OCI-LY3 (cell line): ENCODE measurements around the gene GOSR2.

Experiments
- H2AFZ ChIP-seq: fragments of 200-600, 300-600 bp; shearing (Covaris generic); 2 replicates; pipeline ENCODE4 v1.6.0; 2014; ENCODE audit warnings: antibody characterized with exemption, low read depth, low read length
- H3K27ac ChIP-seq: fragments of 200-600, 300-600 bp; sonication (generic); 2 replicates; pipeline ENCODE4 v1.5.1; 2014; ENCODE audit warnings: mild to moderate bottlenecking, low read length, moderate library complexity, mixed read lengths
- H3K27me3 ChIP-seq: fragments of 200-600, 300-600 bp; sonication (generic); 2 replicates; pipeline ENCODE4 v1.6.1; 2014; ENCODE audit warnings: low read depth, low read length, mixed read lengths
- H3K36me3 ChIP-seq: fragments of 200-600, 300-600 bp; sonication (generic); replicated peaks from 2 replicates; pipeline ENCODE3; 2014; ENCODE audit warnings: low read depth, low read length, mixed read lengths
- H3K4me1 ChIP-seq: fragments of 300-600, 200-600 bp; sonication (generic); 2 replicates; pipeline ENCODE4 v1.6.1; 2014; ENCODE audit warnings: low read length, mixed read lengths
- H3K4me2 ChIP-seq: fragments of 200-600, 300-600 bp; sonication (generic); 2 replicates; pipeline ENCODE4 v1.6.1; 2014; ENCODE audit warnings: low read length, mixed read lengths
- H3K4me3 ChIP-seq: fragments of 300-600, 200-600 bp; sonication (generic); 2 replicates; pipeline ENCODE4 v1.5.1; 2014; ENCODE audit warnings: antibody characterized with exemption, mild to moderate bottlenecking, low read length, moderate library complexity
- H3K79me2 ChIP-seq: fragments of 300-600, 200-600 bp; shearing (Covaris generic); 2 replicates; pipeline ENCODE4 v1.6.1; 2014; ENCODE audit warnings: mild to moderate bottlenecking, low read length, mixed read lengths
- H3K9ac ChIP-seq: fragments of 300-600, 200-600 bp; shearing (Covaris generic); 2 replicates; pipeline ENCODE4 v1.6.0; 2014; ENCODE audit warnings: mild to moderate bottlenecking, low read length, moderate library complexity
- H3K9me3 ChIP-seq: fragments of 200-600, 300-600 bp; shearing (Covaris generic); 2 replicates; pipeline ENCODE4 v1.6.1; 2014; ENCODE audit warnings: low read length, mixed read lengths; ENCODE audit not compliant: insufficient read depth
- H4K20me1 ChIP-seq: fragments of 200-600, 300-600 bp; sonication (generic); 2 replicates; pipeline ENCODE4 v1.6.1; 2016; ENCODE audit warnings: low read length, mixed read lengths; ENCODE audit not compliant: insufficient read depth
- EZH2phosphoT487 ChIP-seq: fragments of 200-600 bp; shearing (Covaris generic); IDR thresholded peaks from 2 replicates; pipeline ENCODE4 v1.6.1; 2018; ENCODE audit warnings: antibody characterized with exemption, mixed run types, low read depth
- TF ChIP-seq, protein P1 (sequence below): fragments of 200-600, 300-600 bp; sonication (generic); IDR thresholded peaks from 2 replicates; pipeline ENCODE4 v1.5.1; 2014; ENCODE audit warnings: antibody characterized with exemption, low read length, low read depth

The GOSR2 gene

DNA sequence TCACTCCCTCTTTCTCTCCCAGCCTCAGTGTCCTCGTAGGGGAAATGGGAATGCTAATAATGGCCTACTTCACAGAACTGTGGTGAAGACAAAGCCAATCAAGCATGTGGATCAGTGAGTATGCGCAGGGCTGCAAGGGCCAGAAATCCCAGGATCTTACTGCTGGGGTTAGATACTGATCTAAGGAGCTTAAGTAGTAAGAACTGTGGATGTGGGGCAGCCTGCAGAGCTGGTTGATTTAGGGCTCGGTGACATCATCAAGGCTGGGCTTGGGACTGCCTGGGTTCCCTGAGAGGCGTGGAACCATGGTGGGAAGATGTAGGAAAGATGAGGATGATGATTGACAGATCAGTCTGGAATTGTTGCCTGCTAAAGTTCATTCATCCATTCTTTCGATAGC, 25.6 kb downstream of the GOSR2 start:
- H3K79me2 ChIP-seq: no peaks in the 10 kb centered on the region
- TF ChIP-seq EZH2phosphoT487: no peak
- TF ChIP-seq, protein P1, sequence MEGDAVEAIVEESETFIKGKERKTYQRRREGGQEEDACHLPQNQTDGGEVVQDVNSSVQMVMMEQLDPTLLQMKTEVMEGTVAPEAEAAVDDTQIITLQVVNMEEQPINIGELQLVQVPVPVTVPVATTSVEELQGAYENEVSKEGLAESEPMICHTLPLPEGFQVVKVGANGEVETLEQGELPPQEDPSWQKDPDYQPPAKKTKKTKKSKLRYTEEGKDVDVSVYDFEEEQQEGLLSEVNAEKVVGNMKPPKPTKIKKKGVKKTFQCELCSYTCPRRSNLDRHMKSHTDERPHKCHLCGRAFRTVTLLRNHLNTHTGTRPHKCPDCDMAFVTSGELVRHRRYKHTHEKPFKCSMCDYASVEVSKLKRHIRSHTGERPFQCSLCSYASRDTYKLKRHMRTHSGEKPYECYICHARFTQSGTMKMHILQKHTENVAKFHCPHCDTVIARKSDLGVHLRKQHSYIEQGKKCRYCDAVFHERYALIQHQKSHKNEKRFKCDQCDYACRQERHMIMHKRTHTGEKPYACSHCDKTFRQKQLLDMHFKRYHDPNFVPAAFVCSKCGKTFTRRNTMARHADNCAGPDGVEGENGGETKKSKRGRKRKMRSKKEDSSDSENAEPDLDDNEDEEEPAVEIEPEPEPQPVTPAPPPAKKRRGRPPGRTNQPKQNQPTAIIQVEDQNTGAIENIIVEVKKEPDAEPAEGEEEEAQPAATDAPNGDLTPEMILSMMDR: no peak
- no peaks in the 10 kb centered on the region for H3K4me1 ChIP-seq
- H4K20me1 ChIP-seq: no peaks in the 10 kb centered on the region
- H3K27me3 ChIP-seq: peaks cover 8% of the 10 kb centered on the region; the same call in 1 of the 2 replicates
- H3K4me2 ChIP-seq: no peak overlapping the region
- H3K27ac ChIP-seq: no peak overlapping the region
- H3K4me3 ChIP-seq: no peak overlapping the region
- H2AFZ ChIP-seq: no peak overlapping the region
- H3K9ac ChIP-seq: no peak overlapping the region
- H3K9me3 ChIP-seq: no peaks in the 10 kb centered on the region
- H3K36me3 ChIP-seq: no peaks in the 10 kb centered on the region

DNA sequence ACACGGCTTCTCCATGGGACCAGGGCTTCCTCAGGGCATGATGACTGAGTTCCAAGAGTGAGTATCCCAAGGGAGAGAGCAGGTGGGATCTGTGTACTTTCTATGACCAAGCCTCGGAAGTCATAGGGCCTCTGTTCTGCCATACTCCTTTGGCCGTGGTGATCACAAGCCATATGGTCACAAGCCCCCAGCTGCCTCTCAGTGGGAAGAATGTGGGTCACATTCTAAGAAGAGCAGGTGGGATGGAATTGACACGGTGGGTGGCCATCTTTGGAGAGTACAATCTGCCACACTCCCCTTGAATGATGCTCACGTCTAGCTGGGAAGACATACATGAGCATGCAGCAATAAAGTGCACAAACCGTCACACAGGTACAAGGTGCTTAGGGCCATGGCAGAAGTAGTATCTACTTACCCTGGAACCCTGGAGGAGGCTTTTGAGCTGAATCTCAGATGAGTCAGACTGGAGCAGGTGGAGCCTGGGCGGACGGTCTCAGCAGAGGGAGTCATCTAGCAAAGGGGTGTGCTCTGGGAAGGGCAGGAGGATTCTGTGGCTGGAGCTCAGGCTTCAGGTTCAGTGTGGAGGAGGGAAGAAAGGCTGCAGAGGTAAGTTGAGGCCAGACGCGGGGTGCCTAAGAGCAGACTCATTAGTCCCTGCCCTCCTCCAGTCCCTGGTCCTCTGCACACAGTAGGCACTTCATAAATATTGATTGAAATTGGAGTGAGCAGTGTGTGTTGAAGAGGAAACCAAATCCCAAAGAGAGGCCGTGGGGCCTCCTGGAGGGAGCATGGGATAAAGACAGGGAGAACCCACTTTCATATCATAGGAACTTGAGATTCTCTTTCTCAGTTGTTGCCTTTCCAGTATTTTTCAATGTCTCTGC, 26.6 kb downstream of the GOSR2 start:
- H3K9ac ChIP-seq: no peak overlapping the region
- no peak overlapping the region for H3K4me3 ChIP-seq
- H4K20me1 ChIP-seq: no peaks in the 10 kb centered on the region
- H3K79me2 ChIP-seq: no peaks in the 10 kb centered on the region
- H3K27me3 ChIP-seq: peaks cover 8% of the 10 kb centered on the region; the same call in 1 of the 2 replicates
- no peaks in the 10 kb centered on the region for H3K36me3 ChIP-seq
- H3K9me3 ChIP-seq: no peaks in the 10 kb centered on the region
- H3K4me1 ChIP-seq: no peaks in the 10 kb centered on the region
- no peak overlapping the region for H3K27ac ChIP-seq
- TF ChIP-seq, protein P1: no peak
- no peak for TF ChIP-seq EZH2phosphoT487
- H2AFZ ChIP-seq: no peak overlapping the region
- H3K4me2 ChIP-seq: no peak overlapping the region

DNA sequence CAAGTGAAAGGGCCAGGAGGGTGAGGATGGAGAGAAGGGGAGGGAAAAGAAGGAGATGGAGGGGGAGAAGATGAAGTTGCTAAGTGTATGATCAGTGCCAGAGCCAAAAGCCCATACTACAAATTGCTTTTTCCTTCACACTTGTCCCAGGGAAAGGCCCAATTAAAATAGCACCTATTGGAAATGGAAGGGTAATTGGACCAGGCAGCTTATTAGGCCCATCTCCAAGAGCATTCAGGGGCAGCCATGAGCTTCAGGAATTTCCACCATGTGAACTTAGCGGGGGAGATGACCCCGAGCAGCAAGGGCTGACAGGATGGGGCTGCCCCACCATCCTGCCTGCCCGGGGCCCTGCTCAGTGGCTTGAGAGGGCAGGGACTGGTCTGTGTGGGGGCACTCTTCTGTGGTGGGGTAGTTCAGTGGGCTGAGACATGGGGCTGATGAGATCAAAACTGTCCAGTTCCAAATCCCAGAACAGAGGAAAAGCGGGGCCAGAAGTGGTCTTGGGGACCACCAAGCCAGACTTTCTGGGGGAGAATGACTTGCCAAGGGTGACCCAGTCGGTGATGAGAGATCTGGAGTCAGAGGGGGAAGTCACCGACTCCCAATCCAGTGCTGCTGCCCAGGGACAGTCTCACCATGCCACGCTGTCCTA, 27.5 kb downstream of the GOSR2 start:
- Histone ChIP-seq H3K36me3 (no peaks in the 10 kb centered on the region), H3K4me1 (no peaks in the 10 kb centered on the region), H3K9me3 (no peaks in the 10 kb centered on the region), H3K27me3 (peaks cover 8% of the 10 kb centered on the region; the same call in 1 of the 2 replicates), H3K9ac (no peak overlapping the region), H3K79me2 (no peaks in the 10 kb centered on the region), H3K27ac (no peak overlapping the region), H3K4me2 (no peak overlapping the region), H2AFZ (no peak overlapping the region), H3K4me3 (no peak overlapping the region), H4K20me1 (no peaks in the 10 kb centered on the region)
- no peak for TF ChIP-seq EZH2phosphoT487
- TF ChIP-seq, protein P1: no peak

DNA sequence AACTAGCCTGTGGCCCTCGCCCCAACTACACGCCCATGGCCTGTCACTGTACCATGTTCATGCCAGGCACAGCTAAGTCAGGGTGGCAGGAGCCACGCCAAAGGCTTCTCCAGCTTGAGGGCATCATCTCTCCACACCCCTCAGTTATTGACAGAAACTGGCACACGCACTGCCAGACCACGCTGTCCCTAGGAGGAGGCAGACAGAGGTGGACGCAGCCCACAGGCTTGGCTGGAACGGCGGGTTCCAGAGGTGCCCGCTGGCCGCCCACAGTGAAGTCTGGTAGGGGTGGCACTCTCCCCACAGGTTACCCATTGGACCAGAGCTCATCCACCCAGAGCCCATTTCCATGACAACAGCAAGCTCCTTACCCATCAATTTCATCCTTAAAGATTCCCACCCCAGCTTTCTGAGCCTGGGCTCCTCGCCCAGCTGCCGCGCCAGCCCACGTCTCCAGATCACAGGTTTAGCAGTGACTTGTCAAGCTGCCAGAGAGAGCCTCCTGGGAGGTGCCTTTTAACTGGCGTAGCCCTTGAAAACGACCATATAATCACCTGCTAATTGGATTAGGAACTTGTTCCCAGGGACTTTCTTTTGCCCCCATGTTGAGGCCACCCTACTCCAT, 28.1 kb downstream of the GOSR2 start:
- Histone ChIP-seq H3K27ac (no peak overlapping the region), H3K9me3 (no peaks in the 10 kb centered on the region), H3K4me1 (no peaks in the 10 kb centered on the region), H3K27me3 (peaks cover 8% of the 10 kb centered on the region; the same call in 1 of the 2 replicates), H2AFZ (no peak overlapping the region), H3K9ac (no peak overlapping the region), H3K79me2 (no peaks in the 10 kb centered on the region), H4K20me1 (no peaks in the 10 kb centered on the region), H3K4me3 (no peak overlapping the region), H3K4me2 (no peak overlapping the region), H3K36me3 (no peaks in the 10 kb centered on the region)
- TF ChIP-seq EZH2phosphoT487: no peak
- TF ChIP-seq, protein P1: no peak
